PFSK-1 (cell line): ENCODE results near the gene CST6.

Experiments used
- FOXP2 ChIP-seq: optimal IDR thresholded peaks from 2 replicates; pipeline ENCODE3; 2011; ENCODE audit warnings: borderline replicate concordance, control low read depth, inconsistent platforms; ENCODE audit not compliant: insufficient read depth; ENCODE audit errors: extremely low read length, extremely low read depth
- POLR2AphosphoS5 ChIP-seq: IDR thresholded peaks from 2 replicates; pipeline ENCODE4 v1.6.1; 2012; ENCODE audit warnings: low read depth, mild to moderate bottlenecking, control low read depth, low read length, moderate library complexity
- SIN3A ChIP-seq: IDR thresholded peaks from 2 replicates; pipeline ENCODE4 v1.6.1; 2012; ENCODE audit warnings: mild to moderate bottlenecking, low read length, moderate library complexity, borderline replicate concordance; ENCODE audit not compliant: insufficient read depth
- TAF1 ChIP-seq: IDR thresholded peaks from 2 replicates; pipeline ENCODE4 v1.6.1; 2012; ENCODE audit warnings: low read length, control low read depth, borderline replicate concordance; ENCODE audit not compliant: insufficient read depth
- TF ChIP-seq, protein P1 (sequence below), 2 experiments: IDR thresholded peaks; 2 replicates each; pipeline versions ENCODE4 v1.6.1 to v1.8.0; 2011 to 2012; ENCODE audit warnings: low read depth in 2 of 2, low read length in 2 of 2, control low read depth in 1 of 2, inconsistent platforms in 1 of 2, mild to moderate bottlenecking in 1 of 2, moderate library complexity in 1 of 2; ENCODE audit not compliant: insufficient read depth in 1 of 2

- TF ChIP-seq TAF1: no peak
- no peak for TF ChIP-seq POLR2AphosphoS5
- TF ChIP-seq, protein P1, sequence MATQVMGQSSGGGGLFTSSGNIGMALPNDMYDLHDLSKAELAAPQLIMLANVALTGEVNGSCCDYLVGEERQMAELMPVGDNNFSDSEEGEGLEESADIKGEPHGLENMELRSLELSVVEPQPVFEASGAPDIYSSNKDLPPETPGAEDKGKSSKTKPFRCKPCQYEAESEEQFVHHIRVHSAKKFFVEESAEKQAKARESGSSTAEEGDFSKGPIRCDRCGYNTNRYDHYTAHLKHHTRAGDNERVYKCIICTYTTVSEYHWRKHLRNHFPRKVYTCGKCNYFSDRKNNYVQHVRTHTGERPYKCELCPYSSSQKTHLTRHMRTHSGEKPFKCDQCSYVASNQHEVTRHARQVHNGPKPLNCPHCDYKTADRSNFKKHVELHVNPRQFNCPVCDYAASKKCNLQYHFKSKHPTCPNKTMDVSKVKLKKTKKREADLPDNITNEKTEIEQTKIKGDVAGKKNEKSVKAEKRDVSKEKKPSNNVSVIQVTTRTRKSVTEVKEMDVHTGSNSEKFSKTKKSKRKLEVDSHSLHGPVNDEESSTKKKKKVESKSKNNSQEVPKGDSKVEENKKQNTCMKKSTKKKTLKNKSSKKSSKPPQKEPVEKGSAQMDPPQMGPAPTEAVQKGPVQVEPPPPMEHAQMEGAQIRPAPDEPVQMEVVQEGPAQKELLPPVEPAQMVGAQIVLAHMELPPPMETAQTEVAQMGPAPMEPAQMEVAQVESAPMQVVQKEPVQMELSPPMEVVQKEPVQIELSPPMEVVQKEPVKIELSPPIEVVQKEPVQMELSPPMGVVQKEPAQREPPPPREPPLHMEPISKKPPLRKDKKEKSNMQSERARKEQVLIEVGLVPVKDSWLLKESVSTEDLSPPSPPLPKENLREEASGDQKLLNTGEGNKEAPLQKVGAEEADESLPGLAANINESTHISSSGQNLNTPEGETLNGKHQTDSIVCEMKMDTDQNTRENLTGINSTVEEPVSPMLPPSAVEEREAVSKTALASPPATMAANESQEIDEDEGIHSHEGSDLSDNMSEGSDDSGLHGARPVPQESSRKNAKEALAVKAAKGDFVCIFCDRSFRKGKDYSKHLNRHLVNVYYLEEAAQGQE (IDR thresholded peaks at IDR 0.05; ENCODE audit: insufficient read depth in 1 of 2, low read depth in 2 of 2, low read length in 2 of 2): no peak
- no peak for TF ChIP-seq SIN3A
- TF ChIP-seq FOXP2: no peak
These were observed 4.6 kb upstream of the CST6 start for GRCh38 chr11:66007201-66007634.
